GM10266 (cell line): Measurements from ENCODE around the gene PCDHGB3.
"Not testable (repeated sequence)": the region's sequence is repeated elsewhere in the genome, so short reads cannot be mapped to it uniquely, and the experiment has no call there.

ENCODE experiments used
- DNase-seq: peaks from one replicate; pipeline ENCODE4 v3.0.0; 2012; ENCODE audit errors: extremely low spot score
- CTCF ChIP-seq: IDR thresholded peaks from 2 replicates; pipeline ENCODE4 v1.5.1; 2012; ENCODE audit warnings: mild to moderate bottlenecking, low read depth; ENCODE audit not compliant: control insufficient read depth, insufficient read depth; ENCODE audit errors: missing control alignments

PCDHGB3 gene

GRCh38 chr5:141411575-141411974, 41.5 kb downstream of the PCDHGB3 start:
- TF ChIP-seq CTCF = no peak
- no peak for DNase-seq

- peak; percentile 86 for DNase-seq
- TF ChIP-seq CTCF = peak; percentile 77
Measured at GRCh38 chr5:141412854-141413539, 43.0 kb downstream of the PCDHGB3 start, which contains the start of gene PCDHGA10. TSS of gene PCDHGA10 (plus strand) at chr5:141412987. CDS start at chr5:141413176, 189 bp downstream.

- no peak for DNase-seq
- no peak for TF ChIP-seq CTCF
Measured at GRCh38 chr5:141413540-141414069, 43.6 kb downstream of the PCDHGB3 start.

- not testable (repeated sequence) for DNase-seq
Measured at GRCh38 chr5:141414548-141415274, 44.7 kb downstream of the PCDHGB3 start.

- DNase-seq = not testable (repeated sequence)
Measured at GRCh38 chr5:141415275-141415618, 45.2 kb downstream of the PCDHGB3 start.

GRCh38 chr5:141417494-141418172, 47.6 kb downstream of the PCDHGB3 start, which contains the start of gene PCDHGB7:
TSS of gene PCDHGB7 (plus strand) at chr5:141417677. CDS start at chr5:141417860, 183 bp downstream.
- peak; percentile 85 for DNase-seq
- peak; percentile 81 for TF ChIP-seq CTCF

GRCh38 chr5:141419074-141419880, 49.2 kb downstream of the PCDHGB3 start:
- DNase-seq = no peak

More at GRCh38 chr5:141419074-141419880, 49.2 kb downstream of the PCDHGB3 start:
- no peak for TF ChIP-seq CTCF
